GM12878 (cell line): ENCODE results near the gene STRADB. TPM values are rescaled to one million over a fixed set of nuclear protein-coding genes. Genes with fewer than 3 reads are reported as not detected.

ENCODE experiments used
- ATAC-seq: fragments of 200-7000 bp; cut with Tn5 transposase; 3 replicates; pipeline ENCODE4 v1.9.1; 2020; ENCODE audit warnings: mild to moderate bottlenecking, moderate library complexity
- BruUV-seq: library from RNA; stranded (reverse); fragments of 400-500 nt; replicated peaks from 2 replicates; lab custom pipeline; 2021; lab: Mats Ljungman, UMichigan
- CTCF ChIA-PET: fragments of 300-600 bp; sonication (Branson Sonifier 250); formaldehyde crosslinking; extraction: SDS; loops from one replicate; lab custom pipeline; 2021; ENCODE audit warnings: inconsistent platforms; lab: Yijun Ruan, JAX
- POLR2A ChIA-PET: fragments of 350-600 bp; formaldehyde crosslinking; extraction: SDS; loops from one replicate; lab custom pipeline; 2021; ENCODE audit warnings: inconsistent platforms; lab: Charles Lee
- RAD21 ChIA-PET: fragments of 300-600 bp; sonication (Branson Sonifier 250); formaldehyde crosslinking; loops from one replicate; lab custom pipeline; 2023; ENCODE audit warnings: antibody characterized with exemption; ENCODE audit not compliant: unreplicated experiment; lab: Charles Lee
- SMC1A ChIA-PET: fragments of 300-600 bp; sonication (Branson Sonifier 250); formaldehyde crosslinking; loops from one replicate; lab custom pipeline; 2023; ENCODE audit not compliant: unreplicated experiment, uncharacterized antibody; lab: Charles Lee
- DNase-seq: peaks from one replicate; pipeline ENCODE4 v3.0.0-alpha.2; 2011; ENCODE audit warnings: low read depth, low spot score
- FAIRE-seq: peaks from 3 replicates; lab custom pipeline; 2011; peaks lifted over from hg19 to GRCh38; lab: Jason Lieb, UNC
- H2AFZ ChIP-seq: 2 replicates; pipeline ENCODE4 v1.6.0; 2011; ENCODE audit warnings: low read depth, low read length, control low read depth; ENCODE audit not compliant: control insufficient read depth
- H3K27ac ChIP-seq: 2 replicates; pipeline ENCODE4 v1.5.1; 2011; ENCODE audit warnings: control low read depth; ENCODE audit not compliant: control insufficient read depth, insufficient read depth
- H3K27me3 ChIP-seq, 2 experiments: replicated peaks in 1 of 2; 2 replicates each; pipeline versions ENCODE4 v1.6.0 to v1.6.1; 2011; ENCODE audit warnings: low read length in 1 of 2; ENCODE audit not compliant: control insufficient read depth in 2 of 2, insufficient read depth in 2 of 2
- H3K36me3 ChIP-seq, 2 experiments: 2 replicates each; pipeline ENCODE4 v1.5.1; 2011; ENCODE audit warnings: low read length in 1 of 2; ENCODE audit not compliant: control insufficient read depth in 2 of 2, insufficient read depth in 2 of 2
- H3K4me1 ChIP-seq: 2 replicates; pipeline ENCODE4 v1.6.1; 2011; ENCODE audit warnings: mild to moderate bottlenecking, low read length, moderate library complexity, mixed read lengths; ENCODE audit not compliant: control insufficient read depth, insufficient read depth
- H3K4me2 ChIP-seq: 2 replicates; pipeline ENCODE4 v1.6.0; 2011; ENCODE audit warnings: control low read depth; ENCODE audit not compliant: control insufficient read depth, insufficient read depth
- H3K4me3 ChIP-seq: fragments of 200-600 bp; sonication (generic); 2 replicates; pipeline ENCODE4 v1.5.1; 2016
- H3K79me2 ChIP-seq: 2 replicates; pipeline ENCODE4 v1.6.0; 2011; ENCODE audit warnings: low read length; ENCODE audit not compliant: control insufficient read depth, insufficient read depth
- H3K9ac ChIP-seq: 2 replicates; pipeline ENCODE4 v1.8.0; 2011; ENCODE audit warnings: low read length, control low read depth, mixed read lengths; ENCODE audit not compliant: control insufficient read depth, insufficient read depth
- H3K9me3 ChIP-seq: replicated peaks from 3 replicates; pipeline ENCODE4 v1.5.1; 2011; ENCODE audit warnings: mild to moderate bottlenecking, low read length; ENCODE audit not compliant: control insufficient read depth, insufficient read depth
- H4K20me1 ChIP-seq: 2 replicates; pipeline ENCODE4 v1.6.0; 2011; ENCODE audit not compliant: control insufficient read depth, insufficient read depth
- ATF7 ChIP-seq: fragments of 450-650 bp; IDR thresholded peaks from 2 replicates; pipeline ENCODE4 v1.6.1; 2016; ENCODE audit warnings: low read depth, mild to moderate bottlenecking
- CHD4 ChIP-seq: fragments of 200-600 bp; sonication (generic); IDR thresholded peaks from 2 replicates; pipeline ENCODE4 v1.6.1; 2016; ENCODE audit warnings: mild to moderate bottlenecking
- CREM ChIP-seq: IDR thresholded peaks from 2 replicates; pipeline ENCODE4 v1.6.1; 2014; ENCODE audit warnings: antibody characterized with exemption, low read depth
- HDAC2 ChIP-seq: fragments of 200-600 bp; sonication (generic); IDR thresholded peaks from 2 replicates; pipeline ENCODE4 v1.6.1; 2017
- IKZF2 ChIP-seq, 2 experiments: fragments of 450-650 bp; IDR thresholded peaks; 2 replicates each; pipeline ENCODE4 v1.6.1; 2017; ENCODE audit warnings: mild to moderate bottlenecking in 2 of 2, moderate library complexity in 2 of 2
- KAT2A ChIP-seq: conservative IDR thresholded peaks from 2 replicates; pipeline ENCODE4 v1.6.1; 2011; ENCODE audit warnings: low read depth, low read length; ENCODE audit not compliant: control insufficient read depth
- NR2F1 ChIP-seq: fragments of 450-650 bp; conservative IDR thresholded peaks from 2 replicates; pipeline ENCODE4 v1.6.1; 2017; ENCODE audit warnings: mild to moderate bottlenecking
- RCOR1 ChIP-seq: conservative IDR thresholded peaks from 2 replicates; pipeline ENCODE4 v1.6.1; 2012; ENCODE audit warnings: low read depth, low read length, improper control_type of control experiment
- SPI1 ChIP-seq: IDR thresholded peaks from 2 replicates; pipeline ENCODE4 v1.6.1; 2011; ENCODE audit warnings: low read depth, mild to moderate bottlenecking, low read length, moderate library complexity, borderline replicate concordance; ENCODE audit not compliant: insufficient read depth
- SUPT20H ChIP-seq: IDR thresholded peaks from 2 replicates; pipeline ENCODE4 v1.6.1; 2011; ENCODE audit warnings: low read depth, mild to moderate bottlenecking, low read length, moderate library complexity, borderline replicate concordance; ENCODE audit not compliant: control insufficient read depth
- WRNIP1 ChIP-seq: IDR thresholded peaks from 2 replicates; pipeline ENCODE4 v1.6.1; 2011; ENCODE audit warnings: low read depth, low read length, improper control_type of control experiment, borderline replicate concordance
- WGBS: methylation state at CpG from one replicate; pipeline ENCODE4 v1.1.6; 2016; ENCODE audit warnings: low lambda C conversion rate; ENCODE audit not compliant: insufficient replicate concordance, insufficient coverage; ENCODE audit errors: missing lambda C conversion rate; 5-methylcytosine and 5-hydroxymethylcytosine counted together
- in situ Hi-C: fragments of 300-500 bp; cut with MboI; formaldehyde crosslinking; loops from 9 replicates; pipeline ENCODE4 v1.14.3; 2018; ENCODE audit warnings: mixed read lengths
- intact Hi-C: fragments of 100-400 bp; cut with micrococcal nuclease; formaldehyde crosslinking; loops from one replicate; pipeline ENCODE4 v1.14.2; 2022; ENCODE audit not compliant: unreplicated experiment
- polyA plus RNA-seq, 11 experiments: library from polyadenylated mRNA; depleted of rRNA in 4 of 11; unstranded in 6 of 11; stranded (reverse) in 5 of 11; fragments of >200 nt; fragmentation: Nextera tagmentation in 4 of 11; fragmentation: Illumina TruSeq in 1 of 11; extraction: Ambion mirVana in 4 of 11; extraction: Trizol in 1 of 11; gene quantifications; 1 replicate in 1 of 11; 2 replicates in 10 of 11; pipeline versions ENCODE4 v1.2.1 to v1.2.3, GENCODE V29; 2011 to 2016; ENCODE audit warnings: inconsistent platforms in 2 of 11, missing spikeins in 2 of 11, low read depth in 1 of 11
- total RNA-seq, 4 experiments: library from RNA; depleted of rRNA in 3 of 4; stranded (reverse); fragments of >200 nt in 3 of 4; fragmentation: Illumina TruSeq in 1 of 4; extraction: Trizol in 1 of 4; gene quantifications; 2 replicates each; pipeline versions ENCODE4 v1.2.1 to v1.2.3, GENCODE V29; 2013 to 2021
- TF ChIP-seq, protein P1 (sequence below): IDR thresholded peaks from 2 replicates; pipeline ENCODE4 v1.6.1; 2012; ENCODE audit warnings: low read depth, low read length, improper control_type of control experiment
- TF ChIP-seq, protein P2 (sequence below): fragments of 450-650 bp; IDR thresholded peaks from 2 replicates; pipeline ENCODE4 v1.6.1; 2016; ENCODE audit warnings: mild to moderate bottlenecking
- TF ChIP-seq, protein P3 (sequence below): fragments of 450-650 bp; formaldehyde crosslinking; IDR thresholded peaks from 2 replicates; pipeline ENCODE4 v1.4.0; 2020; ENCODE audit warnings: mild to moderate bottlenecking, moderate library complexity

The STRADB gene
- total and polyA plus RNA-seq, 10 of the 15 experiments (the other 5 are each of a cell fraction or from before 2014, with no cell fraction given) = 7.6 to 58.3 (median 32.2) TPM

DNA sequence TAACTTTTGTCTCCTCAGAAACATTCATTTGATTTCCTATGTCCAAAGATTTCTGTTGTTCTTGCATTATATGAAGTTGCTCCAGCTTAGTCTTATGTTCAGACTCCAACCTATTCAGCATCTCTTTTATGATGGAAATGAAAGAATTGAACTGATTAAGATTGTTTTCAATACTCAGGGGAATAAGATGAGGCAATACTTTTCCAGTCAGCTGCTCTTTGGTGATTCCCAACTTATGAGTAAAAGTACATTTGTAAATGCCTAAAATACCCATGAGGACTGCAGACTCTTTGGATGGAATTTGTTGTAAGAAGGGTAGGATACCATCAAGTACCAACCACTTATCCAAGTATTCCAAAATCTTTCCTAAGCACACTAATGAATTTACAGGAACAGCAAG lies 40.1 kb upstream of the STRADB start:
- in situ Hi-C loops = no loop called here
- ChIA-PET POLR2A (no interaction called here), RAD21 (no interaction called here), CTCF (no interaction called here), SMC1A (interaction anchor here (1.6 to 1.7 kb wide), 2 partner anchors 30 to 46 kb away, joined by 3 to 5 read pairs; no protein-coding TSS in a partner anchor)
- DNase-seq = no peak
- TF ChIP-seq CHD4 (no peak), RCOR1 (no peak), ATF7 (no peak), SUPT20H (no peak), SPI1 (no peak)
- TF ChIP-seq, protein P1, sequence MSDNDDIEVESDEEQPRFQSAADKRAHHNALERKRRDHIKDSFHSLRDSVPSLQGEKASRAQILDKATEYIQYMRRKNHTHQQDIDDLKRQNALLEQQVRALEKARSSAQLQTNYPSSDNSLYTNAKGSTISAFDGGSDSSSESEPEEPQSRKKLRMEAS = no peak
- no peak for ATAC-seq
- no TSS peak for BruUV-seq
- H3K36me3 ChIP-seq = no peaks in the 10 kb centered on the region
- no peak overlapping the region for H3K9ac ChIP-seq
- H3K79me2 ChIP-seq = no peaks in the 10 kb centered on the region
- H3K27me3 ChIP-seq = no peaks in the 10 kb centered on the region
- no peaks in the 10 kb centered on the region for H3K9me3 ChIP-seq
- no peak overlapping the region for H2AFZ ChIP-seq
- H4K20me1 ChIP-seq = no peaks in the 10 kb centered on the region
- intact Hi-C loops = no loop called here
- no peak overlapping the region for H3K4me3 ChIP-seq
- H3K27ac ChIP-seq = no peak overlapping the region
- H3K4me2 ChIP-seq = no peak overlapping the region
- FAIRE-seq = no peak
- peaks cover 19% of the 10 kb centered on the region for H3K4me1 ChIP-seq

DNA sequence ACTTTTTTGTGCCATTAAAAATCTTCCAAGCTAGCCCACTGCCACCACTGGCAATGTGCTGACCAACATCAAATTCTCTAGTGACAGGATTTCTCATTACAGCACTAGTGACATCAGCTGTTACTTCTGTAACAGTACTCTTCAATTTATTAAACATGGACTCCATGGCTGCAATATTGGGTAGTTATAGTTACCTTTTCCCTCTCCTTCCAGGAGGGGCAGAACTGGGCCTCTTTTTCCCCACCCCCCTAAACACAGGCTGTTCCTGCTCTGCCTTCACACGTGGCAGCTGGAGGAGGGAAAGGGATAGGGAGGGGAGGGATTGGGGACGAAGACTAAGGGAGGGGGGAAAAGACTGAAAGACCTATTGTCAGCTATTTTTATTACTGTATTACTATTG lies 38.4 kb upstream of the STRADB start:
- peaks cover 19% of the 10 kb centered on the region for H3K4me1 ChIP-seq
- no peak overlapping the region for H3K27ac ChIP-seq
- TF ChIP-seq CREM = no peak
- TF ChIP-seq WRNIP1 = no peak
- TF ChIP-seq SPI1 = no peak
- TF ChIP-seq, protein P2, sequence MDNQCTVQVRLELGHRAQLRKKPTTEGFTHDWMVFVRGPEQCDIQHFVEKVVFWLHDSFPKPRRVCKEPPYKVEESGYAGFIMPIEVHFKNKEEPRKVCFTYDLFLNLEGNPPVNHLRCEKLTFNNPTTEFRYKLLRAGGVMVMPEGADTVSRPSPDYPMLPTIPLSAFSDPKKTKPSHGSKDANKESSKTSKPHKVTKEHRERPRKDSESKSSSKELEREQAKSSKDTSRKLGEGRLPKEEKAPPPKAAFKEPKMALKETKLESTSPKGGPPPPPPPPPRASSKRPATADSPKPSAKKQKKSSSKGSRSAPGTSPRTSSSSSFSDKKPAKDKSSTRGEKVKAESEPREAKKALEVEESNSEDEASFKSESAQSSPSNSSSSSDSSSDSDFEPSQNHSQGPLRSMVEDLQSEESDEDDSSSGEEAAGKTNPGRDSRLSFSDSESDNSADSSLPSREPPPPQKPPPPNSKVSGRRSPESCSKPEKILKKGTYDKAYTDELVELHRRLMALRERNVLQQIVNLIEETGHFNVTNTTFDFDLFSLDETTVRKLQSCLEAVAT = no peak
- TF ChIP-seq NR2F1 = no peak
- no peak for TF ChIP-seq KAT2A
- TF ChIP-seq HDAC2 = no peak
- TF ChIP-seq IKZF2 (IDR thresholded peaks at IDR 0.05) = no peak
- TF ChIP-seq, protein P3, sequence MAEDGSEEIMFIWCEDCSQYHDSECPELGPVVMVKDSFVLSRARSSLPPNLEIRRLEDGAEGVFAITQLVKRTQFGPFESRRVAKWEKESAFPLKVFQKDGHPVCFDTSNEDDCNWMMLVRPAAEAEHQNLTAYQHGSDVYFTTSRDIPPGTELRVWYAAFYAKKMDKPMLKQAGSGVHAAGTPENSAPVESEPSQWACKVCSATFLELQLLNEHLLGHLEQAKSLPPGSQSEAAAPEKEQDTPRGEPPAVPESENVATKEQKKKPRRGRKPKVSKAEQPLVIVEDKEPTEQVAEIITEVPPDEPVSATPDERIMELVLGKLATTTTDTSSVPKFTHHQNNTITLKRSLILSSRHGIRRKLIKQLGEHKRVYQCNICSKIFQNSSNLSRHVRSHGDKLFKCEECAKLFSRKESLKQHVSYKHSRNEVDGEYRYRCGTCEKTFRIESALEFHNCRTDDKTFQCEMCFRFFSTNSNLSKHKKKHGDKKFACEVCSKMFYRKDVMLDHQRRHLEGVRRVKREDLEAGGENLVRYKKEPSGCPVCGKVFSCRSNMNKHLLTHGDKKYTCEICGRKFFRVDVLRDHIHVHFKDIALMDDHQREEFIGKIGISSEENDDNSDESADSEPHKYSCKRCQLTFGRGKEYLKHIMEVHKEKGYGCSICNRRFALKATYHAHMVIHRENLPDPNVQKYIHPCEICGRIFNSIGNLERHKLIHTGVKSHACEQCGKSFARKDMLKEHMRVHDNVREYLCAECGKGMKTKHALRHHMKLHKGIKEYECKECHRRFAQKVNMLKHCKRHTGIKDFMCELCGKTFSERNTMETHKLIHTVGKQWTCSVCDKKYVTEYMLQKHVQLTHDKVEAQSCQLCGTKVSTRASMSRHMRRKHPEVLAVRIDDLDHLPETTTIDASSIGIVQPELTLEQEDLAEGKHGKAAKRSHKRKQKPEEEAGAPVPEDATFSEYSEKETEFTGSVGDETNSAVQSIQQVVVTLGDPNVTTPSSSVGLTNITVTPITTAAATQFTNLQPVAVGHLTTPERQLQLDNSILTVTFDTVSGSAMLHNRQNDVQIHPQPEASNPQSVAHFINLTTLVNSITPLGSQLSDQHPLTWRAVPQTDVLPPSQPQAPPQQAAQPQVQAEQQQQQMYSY (CRISPR knock-in tag) = no peak

More for the DNA sequence above, 38.4 kb upstream of the STRADB start:
- Histone ChIP-seq H3K9ac (no peak overlapping the region), H3K4me3 (no peak overlapping the region), H3K4me2 (no peak overlapping the region), H3K27me3 (no peaks in the 10 kb centered on the region), H4K20me1 (no peaks in the 10 kb centered on the region), H3K9me3 (no peaks in the 10 kb centered on the region), H3K36me3 (no peaks in the 10 kb centered on the region), H2AFZ (no peak overlapping the region), H3K79me2 (no peaks in the 10 kb centered on the region)
- no CpG with 5 or more reads among the region's 2 CpGs for WGBS
- intact Hi-C loops = no loop called here
- FAIRE-seq (no peak), ATAC-seq (no peak; the same call in 1 of the 3 replicates), DNase-seq (no peak)
- ChIA-PET POLR2A (no interaction called here), SMC1A (interaction anchor here (1.7 to 2.2 kb wide), 2 partner anchors 38 to 48 kb away, joined by 5 to 12 read pairs; partner anchors contain the start of genes STRADB and TRAK2), RAD21 (no interaction called here), CTCF (interaction anchor here (0.8 to 2.1 kb wide), 2 partner anchors 18 to 33 kb away, joined by 4 to 6 read pairs; no protein-coding TSS in a partner anchor)
- in situ Hi-C loops = no loop called here
- no TSS peak for BruUV-seq
